DND-41 (cell line): ENCODE measurements around the gene ACIN1.

Experiments used
- EZH2 ChIP-seq: IDR thresholded peaks from 3 replicates; pipeline ENCODE4 v1.6.1; 2012; ENCODE audit warnings: borderline replicate concordance, low read depth, mild to moderate bottlenecking, moderate library complexity, low read length, inconsistent platforms; ENCODE audit not compliant: severe bottlenecking
- TF ChIP-seq, protein P1 (sequence below): IDR thresholded peaks from 2 replicates; pipeline ENCODE4 v1.5.1; 2012; ENCODE audit warnings: borderline replicate concordance, low read length, moderate library complexity, mild to moderate bottlenecking; ENCODE audit not compliant: poor library complexity, severe bottlenecking; ENCODE audit errors: extremely low read depth

DNA sequence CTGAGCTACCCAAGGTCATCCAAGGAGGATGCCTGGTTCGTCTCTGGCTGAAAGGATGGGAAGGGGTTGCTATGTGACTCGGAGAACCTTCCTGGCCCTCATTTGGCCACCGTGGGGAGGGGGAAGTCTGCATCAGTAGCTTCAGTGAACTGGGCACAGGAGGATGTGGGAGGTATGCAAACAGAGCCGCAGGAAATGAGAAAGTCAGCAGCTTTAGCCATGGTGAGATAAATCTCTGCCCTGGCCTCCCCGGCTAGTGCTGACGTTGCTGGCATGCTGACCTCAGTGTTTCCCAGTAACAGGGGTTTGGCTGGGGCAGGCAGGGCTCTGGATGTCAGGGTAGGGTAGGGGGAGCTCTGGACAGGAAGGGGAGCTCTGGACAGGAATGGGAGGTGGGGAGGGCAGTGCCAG lies 26.4 kb upstream of the ACIN1 start:
- TF ChIP-seq, protein P1, sequence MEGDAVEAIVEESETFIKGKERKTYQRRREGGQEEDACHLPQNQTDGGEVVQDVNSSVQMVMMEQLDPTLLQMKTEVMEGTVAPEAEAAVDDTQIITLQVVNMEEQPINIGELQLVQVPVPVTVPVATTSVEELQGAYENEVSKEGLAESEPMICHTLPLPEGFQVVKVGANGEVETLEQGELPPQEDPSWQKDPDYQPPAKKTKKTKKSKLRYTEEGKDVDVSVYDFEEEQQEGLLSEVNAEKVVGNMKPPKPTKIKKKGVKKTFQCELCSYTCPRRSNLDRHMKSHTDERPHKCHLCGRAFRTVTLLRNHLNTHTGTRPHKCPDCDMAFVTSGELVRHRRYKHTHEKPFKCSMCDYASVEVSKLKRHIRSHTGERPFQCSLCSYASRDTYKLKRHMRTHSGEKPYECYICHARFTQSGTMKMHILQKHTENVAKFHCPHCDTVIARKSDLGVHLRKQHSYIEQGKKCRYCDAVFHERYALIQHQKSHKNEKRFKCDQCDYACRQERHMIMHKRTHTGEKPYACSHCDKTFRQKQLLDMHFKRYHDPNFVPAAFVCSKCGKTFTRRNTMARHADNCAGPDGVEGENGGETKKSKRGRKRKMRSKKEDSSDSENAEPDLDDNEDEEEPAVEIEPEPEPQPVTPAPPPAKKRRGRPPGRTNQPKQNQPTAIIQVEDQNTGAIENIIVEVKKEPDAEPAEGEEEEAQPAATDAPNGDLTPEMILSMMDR: no peak
- no peak for TF ChIP-seq EZH2
